Measurements from ENCODE around the gene LIN28A. TPM values are rescaled to one million over a fixed set of nuclear protein-coding genes. Genes with fewer than 3 reads are reported as not detected.
"Not testable (repeated sequence)": the region's sequence is repeated elsewhere in the genome, so short reads cannot be mapped to it uniquely, and the experiment has no call there.

The LIN28A gene
- total RNA-seq, 1 donor from 2014 or later: not detected

DNA sequence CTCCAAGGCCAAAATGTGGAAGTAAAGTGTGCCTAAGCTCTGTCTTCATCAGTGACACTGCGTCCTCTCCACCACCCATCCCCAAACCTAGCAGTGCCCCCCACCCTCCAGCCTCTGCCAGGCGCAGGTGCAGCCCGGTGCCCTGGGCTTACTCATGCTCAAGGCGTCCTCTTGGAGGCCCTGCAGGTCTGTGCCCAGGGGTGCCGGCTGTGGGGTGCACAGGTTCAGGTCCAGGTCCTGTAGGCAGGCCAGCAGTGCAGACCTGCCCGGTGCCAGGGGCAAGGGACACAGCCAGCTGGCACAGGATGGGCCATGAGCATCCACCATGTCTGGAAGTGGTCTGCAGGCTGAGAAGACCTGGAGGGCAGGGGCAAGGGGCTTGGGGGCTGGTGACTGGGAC lies 43.2 kb upstream of the LIN28A start:
- Histone ChIP-seq H3K4me3 (ENCODE audit: low read depth, low read length) (no peak overlapping the region), H3K36me3 (ENCODE audit: control insufficient read depth, insufficient read depth, low read length) (no peaks in the 10 kb centered on the region), H3K27me3 (ENCODE audit: control insufficient read depth, insufficient read depth, low read length) (peaks cover 10% of the 10 kb centered on the region)
- DNase-seq (ENCODE audit: low read depth): no peak
- TF ChIP-seq, protein P1, sequence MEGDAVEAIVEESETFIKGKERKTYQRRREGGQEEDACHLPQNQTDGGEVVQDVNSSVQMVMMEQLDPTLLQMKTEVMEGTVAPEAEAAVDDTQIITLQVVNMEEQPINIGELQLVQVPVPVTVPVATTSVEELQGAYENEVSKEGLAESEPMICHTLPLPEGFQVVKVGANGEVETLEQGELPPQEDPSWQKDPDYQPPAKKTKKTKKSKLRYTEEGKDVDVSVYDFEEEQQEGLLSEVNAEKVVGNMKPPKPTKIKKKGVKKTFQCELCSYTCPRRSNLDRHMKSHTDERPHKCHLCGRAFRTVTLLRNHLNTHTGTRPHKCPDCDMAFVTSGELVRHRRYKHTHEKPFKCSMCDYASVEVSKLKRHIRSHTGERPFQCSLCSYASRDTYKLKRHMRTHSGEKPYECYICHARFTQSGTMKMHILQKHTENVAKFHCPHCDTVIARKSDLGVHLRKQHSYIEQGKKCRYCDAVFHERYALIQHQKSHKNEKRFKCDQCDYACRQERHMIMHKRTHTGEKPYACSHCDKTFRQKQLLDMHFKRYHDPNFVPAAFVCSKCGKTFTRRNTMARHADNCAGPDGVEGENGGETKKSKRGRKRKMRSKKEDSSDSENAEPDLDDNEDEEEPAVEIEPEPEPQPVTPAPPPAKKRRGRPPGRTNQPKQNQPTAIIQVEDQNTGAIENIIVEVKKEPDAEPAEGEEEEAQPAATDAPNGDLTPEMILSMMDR (IDR thresholded peaks at IDR 0.05; ENCODE audit: insufficient read depth, low read length, poor library complexity, severe bottlenecking): no peak

- TF ChIP-seq, protein P1 (IDR thresholded peaks at IDR 0.05; ENCODE audit: insufficient read depth, low read length, poor library complexity, severe bottlenecking): no peak
- no peaks in the 10 kb centered on the region for H3K36me3 ChIP-seq (ENCODE audit: control insufficient read depth, insufficient read depth, low read length)
- no peak for DNase-seq (ENCODE audit: low read depth)
- peaks cover 7% of the 10 kb centered on the region for H3K27me3 ChIP-seq (ENCODE audit: control insufficient read depth, insufficient read depth, low read length)
- H3K4me3 ChIP-seq (ENCODE audit: low read depth, low read length): no peak overlapping the region
Measured at GRCh38 chr1:26368006-26368405, 42.6 kb upstream of the LIN28A start.

DNA sequence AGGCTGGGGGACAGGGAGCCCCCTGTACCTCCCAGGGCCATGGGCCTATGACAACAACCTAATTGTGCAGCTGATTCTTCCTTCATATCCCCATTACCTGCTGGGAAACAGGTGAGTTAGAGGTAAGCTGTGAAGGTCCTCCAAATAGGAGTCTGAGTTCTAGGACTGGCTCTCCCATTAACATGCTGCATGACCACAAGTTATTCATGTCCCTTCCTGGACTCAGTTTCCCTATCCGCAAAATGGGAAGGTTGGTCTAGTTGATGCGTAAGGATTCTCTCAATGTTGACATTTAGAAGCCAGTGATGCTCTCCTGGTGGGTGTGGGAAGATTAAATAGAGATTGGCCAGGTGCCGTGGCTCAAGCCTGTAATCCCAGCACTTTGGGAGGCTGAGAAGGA lies 42.1 kb upstream of the LIN28A start:
- Histone ChIP-seq H3K4me3 (ENCODE audit: low read depth, low read length) (no peak overlapping the region), H3K36me3 (ENCODE audit: control insufficient read depth, insufficient read depth, low read length) (no peaks in the 10 kb centered on the region), H3K27me3 (ENCODE audit: control insufficient read depth, insufficient read depth, low read length) (peaks cover 7% of the 10 kb centered on the region)
- DNase-seq (ENCODE audit: low read depth): no peak
- TF ChIP-seq, protein P1 (IDR thresholded peaks at IDR 0.05; ENCODE audit: insufficient read depth, low read length, poor library complexity, severe bottlenecking): no peak

DNA sequence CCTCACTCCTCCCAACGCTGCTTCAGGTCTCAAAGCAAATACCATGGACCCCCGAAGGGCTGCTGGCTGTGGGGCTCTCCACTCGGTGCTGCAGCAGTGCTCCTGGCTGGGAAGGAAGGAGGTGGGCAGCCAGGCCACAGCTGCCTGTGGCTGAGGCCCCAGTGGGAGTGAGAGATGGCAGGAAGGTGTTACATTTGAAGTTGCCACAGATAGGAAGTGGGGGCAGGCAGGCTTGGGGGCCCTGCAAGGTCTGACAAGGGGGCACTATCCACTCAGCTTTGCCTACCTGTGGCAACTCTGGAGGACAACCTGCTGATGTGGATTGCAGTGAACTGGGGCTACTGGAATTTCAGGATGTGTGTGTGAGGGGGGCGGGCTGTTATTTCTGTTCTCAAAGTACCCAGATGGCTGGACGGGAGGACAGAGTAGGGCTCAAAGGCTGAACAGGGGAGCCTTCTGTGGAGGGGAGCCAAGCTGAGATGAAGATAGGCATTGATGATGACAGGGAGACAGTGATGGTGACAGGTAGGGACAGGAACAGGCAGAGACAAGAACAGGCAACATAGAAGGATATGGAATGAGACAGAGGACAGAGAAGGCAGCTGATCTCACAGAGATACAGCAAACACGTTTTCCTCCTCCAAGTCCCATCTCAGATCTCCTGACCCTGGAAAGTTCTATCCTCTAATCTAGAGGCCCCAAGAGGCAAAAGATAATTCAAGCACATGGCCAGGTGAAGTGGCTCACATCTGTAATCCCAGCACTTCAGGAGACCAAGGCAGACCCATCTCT lies 39.8 kb upstream of the LIN28A start:
- TF ChIP-seq, protein P1 (IDR thresholded peaks at IDR 0.05; ENCODE audit: insufficient read depth, low read length, poor library complexity, severe bottlenecking): no peak
- no peaks in the 10 kb centered on the region for H3K27me3 ChIP-seq (ENCODE audit: control insufficient read depth, insufficient read depth, low read length)
- H3K36me3 ChIP-seq (ENCODE audit: control insufficient read depth, insufficient read depth, low read length): no peaks in the 10 kb centered on the region
- H3K4me3 ChIP-seq (ENCODE audit: low read depth, low read length): no peak overlapping the region
- DNase-seq (ENCODE audit: low read depth): no peak

- Histone ChIP-seq H3K27me3 (ENCODE audit: control insufficient read depth, insufficient read depth, low read length) (no peaks in the 10 kb centered on the region), H3K4me3 (ENCODE audit: low read depth, low read length) (no peak overlapping the region), H3K36me3 (ENCODE audit: control insufficient read depth, insufficient read depth, low read length) (no peaks in the 10 kb centered on the region)
- no peak for DNase-seq (ENCODE audit: low read depth)
- TF ChIP-seq, protein P1 (IDR thresholded peaks at IDR 0.05; ENCODE audit: insufficient read depth, low read length, poor library complexity, severe bottlenecking): no peak
Measured at GRCh38 chr1:26372039-26372438, 38.6 kb upstream of the LIN28A start.

DNA sequence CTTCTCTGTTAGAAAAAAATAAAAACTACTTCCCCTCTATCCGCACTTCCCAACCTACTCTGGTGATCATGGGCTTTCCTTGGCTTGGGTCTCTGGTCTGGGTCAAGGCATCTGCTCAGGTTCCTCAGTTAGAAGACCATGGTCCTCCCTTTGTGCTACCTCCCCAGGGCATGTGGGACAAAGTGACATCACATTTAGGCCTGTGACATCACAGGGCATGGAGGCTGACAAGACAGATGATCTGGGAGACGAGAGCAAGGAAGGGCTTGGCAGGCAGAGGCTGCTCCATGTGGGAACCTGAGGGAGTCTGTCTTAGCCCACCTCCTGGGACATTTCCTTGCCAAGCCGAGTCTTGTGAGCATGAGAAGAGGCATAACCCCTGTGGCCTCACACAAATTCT lies 38.0 kb upstream of the LIN28A start, which contains the start of gene ZNF683:
ZNF683 (minus strand) TSS at position 140 of the 400 bp plus-strand sequence. CDS start 4,179 bp downstream, outside the sequence.
- H3K36me3 ChIP-seq (ENCODE audit: control insufficient read depth, insufficient read depth, low read length); H3K4me3 ChIP-seq (ENCODE audit: low read depth, low read length); DNase-seq (ENCODE audit: low read depth); H3K27me3 ChIP-seq (ENCODE audit: control insufficient read depth, insufficient read depth, low read length): not testable (repeated sequence)

Measured in kidney epithelial cell (primary cell).